KMS-11 (cell line): ENCODE data around the gene TUBGCP2.

Source experiments
- H2AFZ ChIP-seq: fragments of 200-600 bp; sonication (generic); 2 replicates; pipeline ENCODE4 v1.6.1; 2016; ENCODE audit warnings: antibody characterized with exemption, mixed run types, low read depth
- H3K27ac ChIP-seq: fragments of 200-600 bp; sonication (generic); 2 replicates; pipeline ENCODE4 v1.6.1; 2016; ENCODE audit warnings: mild to moderate bottlenecking, mixed run types
- H3K27me3 ChIP-seq: fragments of 200-600 bp; sonication (generic); 2 replicates; pipeline ENCODE4 v1.6.1; 2017; ENCODE audit warnings: mild to moderate bottlenecking, low read depth, mixed run types, moderate library complexity; ENCODE audit not compliant: insufficient read depth
- H3K36me3 ChIP-seq: fragments of 200-600 bp; sonication (generic); 2 replicates; pipeline ENCODE4 v1.6.1; 2017; ENCODE audit warnings: mild to moderate bottlenecking, mixed run types; ENCODE audit not compliant: insufficient read depth
- H3K4me1 ChIP-seq: fragments of 200-600 bp; sonication (generic); 2 replicates; pipeline ENCODE4 v1.6.1; 2016; ENCODE audit warnings: mild to moderate bottlenecking, low read depth, mixed run types; ENCODE audit not compliant: poor library complexity, severe bottlenecking
- H3K4me2 ChIP-seq: fragments of 200-600 bp; sonication (generic); 2 replicates; pipeline ENCODE4 v1.7.0; 2016; ENCODE audit warnings: mild to moderate bottlenecking, mixed run types
- H3K4me3 ChIP-seq: fragments of 200-600 bp; sonication (generic); IDR thresholded peaks from 2 replicates; pipeline ENCODE4 v1.6.1; 2017; ENCODE audit warnings: low read depth, low read length, mixed read lengths; ENCODE audit not compliant: insufficient read depth
- H3K79me2 ChIP-seq: fragments of 200-600 bp; sonication (generic); 2 replicates; pipeline ENCODE4 v1.6.1; 2016; ENCODE audit warnings: low read depth, mixed run types; ENCODE audit not compliant: insufficient read depth
- H3K9ac ChIP-seq: fragments of 200-600 bp; sonication (generic); 2 replicates; pipeline ENCODE4 v1.6.1; 2016; ENCODE audit warnings: mild to moderate bottlenecking, mixed run types
- H4K20me1 ChIP-seq: fragments of 200-600 bp; sonication (generic); 2 replicates; pipeline ENCODE4 v1.6.1; 2016; ENCODE audit warnings: mild to moderate bottlenecking, mixed run types; ENCODE audit not compliant: insufficient read depth
- TF ChIP-seq, protein P1 (sequence below): fragments of 200-600 bp; sonication (generic); conservative IDR thresholded peaks from 2 replicates; pipeline ENCODE4 v1.6.1; 2017; ENCODE audit warnings: low read depth, mild to moderate bottlenecking, antibody characterized with exemption, low read length, moderate library complexity, mixed read lengths

Gene TUBGCP2

GRCh38 chr10:133241501-133242205, 67.0 kb downstream of the TUBGCP2 start:
- Histone ChIP-seq H2AFZ (peak overlapping the region; percentile 52; the same call in 1 of the 2 replicates), H3K4me1 (no peaks in the 10 kb centered on the region), H3K27ac (no peak overlapping the region), H3K4me3 (no peak overlapping the region), H3K27me3 (peaks cover 67% of the 10 kb centered on the region), H3K36me3 (no peaks in the 10 kb centered on the region), H3K4me2 (peak overlapping the region; percentile 54; the same call in 1 of the 2 replicates), H3K79me2 (no peaks in the 10 kb centered on the region), H3K9ac (no peak overlapping the region), H4K20me1 (no peaks in the 10 kb centered on the region)
- TF ChIP-seq, protein P1, sequence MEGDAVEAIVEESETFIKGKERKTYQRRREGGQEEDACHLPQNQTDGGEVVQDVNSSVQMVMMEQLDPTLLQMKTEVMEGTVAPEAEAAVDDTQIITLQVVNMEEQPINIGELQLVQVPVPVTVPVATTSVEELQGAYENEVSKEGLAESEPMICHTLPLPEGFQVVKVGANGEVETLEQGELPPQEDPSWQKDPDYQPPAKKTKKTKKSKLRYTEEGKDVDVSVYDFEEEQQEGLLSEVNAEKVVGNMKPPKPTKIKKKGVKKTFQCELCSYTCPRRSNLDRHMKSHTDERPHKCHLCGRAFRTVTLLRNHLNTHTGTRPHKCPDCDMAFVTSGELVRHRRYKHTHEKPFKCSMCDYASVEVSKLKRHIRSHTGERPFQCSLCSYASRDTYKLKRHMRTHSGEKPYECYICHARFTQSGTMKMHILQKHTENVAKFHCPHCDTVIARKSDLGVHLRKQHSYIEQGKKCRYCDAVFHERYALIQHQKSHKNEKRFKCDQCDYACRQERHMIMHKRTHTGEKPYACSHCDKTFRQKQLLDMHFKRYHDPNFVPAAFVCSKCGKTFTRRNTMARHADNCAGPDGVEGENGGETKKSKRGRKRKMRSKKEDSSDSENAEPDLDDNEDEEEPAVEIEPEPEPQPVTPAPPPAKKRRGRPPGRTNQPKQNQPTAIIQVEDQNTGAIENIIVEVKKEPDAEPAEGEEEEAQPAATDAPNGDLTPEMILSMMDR, result no peak

DNA sequence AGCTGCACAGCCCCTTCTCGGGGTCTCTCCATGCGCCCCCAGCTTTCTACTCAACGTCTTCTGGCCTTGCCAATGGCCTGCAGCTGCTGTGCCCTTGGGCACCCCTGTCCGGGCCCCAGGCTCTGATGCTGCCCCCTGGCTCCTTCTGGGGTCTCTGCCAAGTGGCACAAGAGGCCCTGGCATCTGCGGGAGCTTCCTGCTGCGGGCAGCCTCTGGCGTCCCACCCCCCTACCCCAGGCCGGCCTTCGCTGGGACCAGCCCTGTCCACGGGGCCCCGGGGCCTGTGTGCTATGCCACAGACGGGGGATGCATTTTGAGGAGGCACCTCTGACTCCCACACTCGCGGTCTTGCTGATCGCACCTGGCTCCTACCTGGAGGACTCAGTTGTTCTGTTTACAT, 68.7 kb downstream of the TUBGCP2 start:
- Histone ChIP-seq H3K4me1 (no peaks in the 10 kb centered on the region), H3K4me3 (no peak overlapping the region), H4K20me1 (no peaks in the 10 kb centered on the region), H3K27me3 (peaks cover 55% of the 10 kb centered on the region), H3K36me3 (no peaks in the 10 kb centered on the region), H3K9ac (no peak overlapping the region), H3K27ac (no peak overlapping the region), H3K79me2 (no peaks in the 10 kb centered on the region), H2AFZ (no peak overlapping the region), H3K4me2 (no peak overlapping the region)
- TF ChIP-seq, protein P1, result no peak

DNA sequence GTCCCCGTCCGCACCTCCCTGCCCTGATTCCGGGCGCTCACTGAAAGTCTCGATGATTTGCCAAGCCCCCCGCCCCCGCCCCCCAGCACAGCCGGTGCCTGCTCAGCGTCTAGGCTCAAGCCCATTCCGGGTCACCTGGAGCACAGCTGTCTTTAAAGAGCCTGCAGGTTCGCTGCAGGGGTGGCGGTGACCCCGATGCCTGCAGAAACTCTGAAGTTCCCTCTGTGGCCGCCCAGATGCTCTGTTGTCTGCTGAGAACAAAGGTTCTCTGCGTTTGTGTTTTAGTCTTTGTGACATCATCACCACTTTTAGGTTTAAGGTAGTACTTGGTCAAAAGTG, 70.2 kb downstream of the TUBGCP2 start:
- Histone ChIP-seq H3K4me1 (no peaks in the 10 kb centered on the region), H3K9ac (no peak overlapping the region)
- TF ChIP-seq, protein P1, result no peak

GRCh38 chr10:133237588-133238465, 70.8 kb downstream of the TUBGCP2 start, which contains the start of gene VENTX:
VENTX (plus strand) TSS chr10:133237855; CDS start chr10:133237915, 60 bp downstream.
- TF ChIP-seq, protein P1, result no peak
- Histone ChIP-seq H2AFZ (no peak within 1 kb of the TSS), H3K4me2 (no peak within 1 kb of the TSS)

More for the DNA sequence above, 70.2 kb downstream of the TUBGCP2 start:
- Histone ChIP-seq H3K27me3 (peaks cover 55% of the 10 kb centered on the region; the same call in 1 of the 2 replicates), H3K27ac (no peak overlapping the region), H3K36me3 (no peaks in the 10 kb centered on the region), H4K20me1 (no peaks in the 10 kb centered on the region), H3K79me2 (no peaks in the 10 kb centered on the region), H2AFZ (no peak overlapping the region), H3K4me3 (no peak overlapping the region), H3K4me2 (no peak overlapping the region)

More at GRCh38 chr10:133237588-133238465, 70.8 kb downstream of the TUBGCP2 start, which contains the start of gene VENTX:
- no peaks in the 10 kb centered on the region for H3K4me1 ChIP-seq
- H3K4me3 ChIP-seq, result no peak within 1 kb of the TSS
- no peak within 1 kb of the TSS for H3K9ac ChIP-seq
- no peak within 1 kb of the TSS for H3K27ac ChIP-seq
- H3K36me3 ChIP-seq, result no peaks in the 10 kb centered on the region
- no peaks in the 10 kb centered on the region for H3K79me2 ChIP-seq
- no peaks in the 10 kb centered on the region for H4K20me1 ChIP-seq
- peaks cover 57% of the 10 kb centered on the region; the same call in 1 of the 2 replicates for H3K27me3 ChIP-seq
